Thyroid gland (tissue), 4 donors: ENCODE data around the gene FIBP. TPM values are rescaled to one million over a fixed set of nuclear protein-coding genes. Genes with fewer than 3 reads are reported as not detected.
A peak's percentile ranks its signal among the peaks of the same experiment; 100 is the strongest.

Experiments
- DNase-seq, 2 donors: peaks; one replicate each; pipeline ENCODE4 v3.0.0-alpha.2; 2019
- H3K27ac ChIP-seq, 3 donors: fragments of 200-600 bp; sonication (generic); 1 replicate in 2 of 3; 2 replicates in 1 of 3; pipeline ENCODE4 v1.5.1; 2016 to 2019; ENCODE audit warnings: mild to moderate bottlenecking in 1 of 3, moderate library complexity in 1 of 3
- H3K27me3 ChIP-seq: fragments of 200-600 bp; sonication (generic); one replicate; pipeline ENCODE4 v1.5.1; 2019
- H3K36me3 ChIP-seq, 2 donors: fragments of 200-600 bp; sonication (generic); one replicate each; pipeline ENCODE4 v1.5.1; 2016 to 2019
- H3K4me1 ChIP-seq, 2 donors: fragments of 200-600 bp; sonication (generic); one replicate each; pipeline ENCODE4 v1.5.1; 2017 to 2019
- H3K4me3 ChIP-seq, 3 donors: fragments of 200-600 bp; sonication (generic); replicated peaks in 1 of 3; 1 replicate in 2 of 3; 2 replicates in 1 of 3; pipeline ENCODE4 v1.5.1; 2016; ENCODE audit warnings: mild to moderate bottlenecking in 1 of 3
- H3K9me3 ChIP-seq: fragments of 200-600 bp; sonication (generic); one replicate; pipeline ENCODE4 v1.5.1; 2017
- POLR2A ChIP-seq, 2 donors: fragments of 450-650 bp; IDR thresholded peaks; one replicate each; pipeline ENCODE4 v1.6.1; 2017; ENCODE audit warnings: antibody characterized with exemption in 2 of 2, mild to moderate bottlenecking in 2 of 2, moderate library complexity in 1 of 2
- WGBS, 2 donors: methylation state at CpG; one replicate each; pipeline ENCODE4 v1.1.5; 2017; 5-methylcytosine and 5-hydroxymethylcytosine counted together
- intact Hi-C: fragments of 100-400 bp; cut with DNase I; formaldehyde crosslinking; loops from one replicate; pipeline ENCODE4 v1.15.1; 2023
- total RNA-seq, 4 donors: library from RNA; depleted of rRNA; stranded (reverse); fragments of >200 nt; gene quantifications; one replicate each; pipeline ENCODE4 v1.2.3, GENCODE V29; 2016
- TF ChIP-seq, protein P1 (sequence below), 6 experiments: fragments of 200-600 bp in 3 of 6; fragments of 450-650 bp in 3 of 6; sonication (generic) in 3 of 6; IDR thresholded peaks; one replicate each; pipeline ENCODE4 v1.5.1; 2016 to 2019; ENCODE audit warnings: antibody characterized with exemption in 6 of 6, mild to moderate bottlenecking in 2 of 6, inconsistent platforms in 1 of 6, moderate library complexity in 1 of 6

The FIBP gene
- total RNA-seq, 4 donors from 2014 or later, result 65.9 to 128 (median 109) TPM

DNA sequence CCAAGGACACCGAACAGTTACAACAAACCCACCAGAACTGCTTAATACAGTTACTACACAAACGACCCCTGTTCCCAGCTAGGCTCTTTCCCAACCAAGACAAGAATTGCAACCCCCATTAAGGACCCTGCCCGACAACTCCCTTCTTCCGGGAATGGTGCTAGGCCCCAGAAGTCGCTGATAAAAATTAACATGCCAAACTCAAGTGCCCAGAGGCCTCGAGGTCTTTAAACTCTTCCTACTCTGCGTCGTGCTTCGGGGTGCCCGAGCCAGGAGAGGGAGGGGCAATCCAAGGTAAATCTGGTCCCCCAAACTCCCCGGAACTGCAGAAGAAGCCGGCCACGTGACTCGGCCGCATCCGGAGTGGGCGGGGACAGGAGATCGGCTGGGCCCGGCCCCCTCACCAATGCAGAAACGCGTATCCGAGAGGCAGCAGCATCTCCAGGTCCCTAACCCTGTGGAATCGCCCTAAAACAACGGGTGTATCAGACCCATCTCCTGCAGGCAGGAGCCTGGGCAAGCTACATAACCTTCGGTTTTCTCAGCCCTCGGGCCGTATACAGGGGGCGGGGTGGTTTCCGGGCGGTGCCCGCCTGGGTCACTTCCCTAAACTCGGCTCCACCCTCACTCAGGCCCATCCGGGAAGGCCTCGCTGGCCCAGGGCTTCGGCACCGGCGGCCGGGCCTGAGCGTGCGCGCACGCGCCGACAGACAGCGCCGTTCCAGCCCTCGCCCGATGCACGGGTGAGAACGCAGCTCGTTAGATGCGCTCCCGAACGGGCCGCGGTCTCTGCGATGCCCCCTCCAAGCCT, 31.4 kb downstream of the FIBP start:
- intact Hi-C loops, result no loop called here
- Histone ChIP-seq H3K36me3 (peaks cover 32 to 34% of the 10 kb centered on the region in 2 donors), H3K27me3 (no peaks in the 10 kb centered on the region), H3K4me3 (peak overlapping the region; percentile 88 to 99 (median 98)), H3K4me1 (peaks cover 17 to 34% of the 10 kb centered on the region in 2 donors), H3K27ac (peak overlapping the region; percentile 83 to 99 (median 86)), H3K9me3 (no peaks in the 10 kb centered on the region)
- 3 to 8% methylated on average over 11 to 12 of the region's 57 CpGs for WGBS, 2 donors
- peak; percentile 80 to 85 for DNase-seq
- TF ChIP-seq, protein P1, sequence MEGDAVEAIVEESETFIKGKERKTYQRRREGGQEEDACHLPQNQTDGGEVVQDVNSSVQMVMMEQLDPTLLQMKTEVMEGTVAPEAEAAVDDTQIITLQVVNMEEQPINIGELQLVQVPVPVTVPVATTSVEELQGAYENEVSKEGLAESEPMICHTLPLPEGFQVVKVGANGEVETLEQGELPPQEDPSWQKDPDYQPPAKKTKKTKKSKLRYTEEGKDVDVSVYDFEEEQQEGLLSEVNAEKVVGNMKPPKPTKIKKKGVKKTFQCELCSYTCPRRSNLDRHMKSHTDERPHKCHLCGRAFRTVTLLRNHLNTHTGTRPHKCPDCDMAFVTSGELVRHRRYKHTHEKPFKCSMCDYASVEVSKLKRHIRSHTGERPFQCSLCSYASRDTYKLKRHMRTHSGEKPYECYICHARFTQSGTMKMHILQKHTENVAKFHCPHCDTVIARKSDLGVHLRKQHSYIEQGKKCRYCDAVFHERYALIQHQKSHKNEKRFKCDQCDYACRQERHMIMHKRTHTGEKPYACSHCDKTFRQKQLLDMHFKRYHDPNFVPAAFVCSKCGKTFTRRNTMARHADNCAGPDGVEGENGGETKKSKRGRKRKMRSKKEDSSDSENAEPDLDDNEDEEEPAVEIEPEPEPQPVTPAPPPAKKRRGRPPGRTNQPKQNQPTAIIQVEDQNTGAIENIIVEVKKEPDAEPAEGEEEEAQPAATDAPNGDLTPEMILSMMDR (IDR thresholded peaks at IDR 0.05), result no peak
- TF ChIP-seq POLR2A (IDR thresholded peaks at IDR 0.05), result peak in 1 of 2 donors; percentile 74

DNA sequence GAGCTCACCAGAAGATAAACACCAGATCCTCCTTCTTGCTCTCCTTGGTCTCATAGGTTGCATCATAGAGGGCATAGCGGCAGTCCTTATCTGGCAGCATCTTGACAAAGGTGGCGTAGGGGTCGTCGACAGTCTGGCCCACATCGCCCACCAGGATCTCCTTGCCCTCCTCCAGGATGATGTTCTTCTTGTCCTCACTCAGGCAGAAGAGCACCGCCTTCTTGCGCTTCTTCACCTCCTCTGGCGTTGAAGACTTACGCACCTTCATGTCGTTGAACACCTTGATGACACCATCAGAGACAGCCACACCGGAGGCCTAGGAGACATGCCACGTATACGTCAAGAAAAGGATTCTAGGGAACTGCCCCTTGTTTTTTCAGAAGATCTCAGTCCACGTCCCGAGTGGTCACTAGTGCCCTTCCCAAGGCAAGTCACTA, 32.3 kb downstream of the FIBP start:
- DNase-seq, result no peak
- no peaks in the 10 kb centered on the region for H3K9me3 ChIP-seq
- peak overlapping the region in 1 of 3 donors; percentile 98 for H3K4me3 ChIP-seq
- H3K27me3 ChIP-seq, result no peaks in the 10 kb centered on the region
- H3K36me3 ChIP-seq, result peaks cover 32 to 34% of the 10 kb centered on the region in 2 donors
- intact Hi-C loops, result no loop called here
- no peak overlapping the region for H3K27ac ChIP-seq
- WGBS, 2 donors, result 86 to 94% methylated on average over 15 of the region's 15 CpGs
- no peak for TF ChIP-seq POLR2A (IDR thresholded peaks at IDR 0.05)
- TF ChIP-seq, protein P1 (IDR thresholded peaks at IDR 0.05), result no peak
- H3K4me1 ChIP-seq, result peaks cover 10 to 25% of the 10 kb centered on the region in 2 donors

DNA sequence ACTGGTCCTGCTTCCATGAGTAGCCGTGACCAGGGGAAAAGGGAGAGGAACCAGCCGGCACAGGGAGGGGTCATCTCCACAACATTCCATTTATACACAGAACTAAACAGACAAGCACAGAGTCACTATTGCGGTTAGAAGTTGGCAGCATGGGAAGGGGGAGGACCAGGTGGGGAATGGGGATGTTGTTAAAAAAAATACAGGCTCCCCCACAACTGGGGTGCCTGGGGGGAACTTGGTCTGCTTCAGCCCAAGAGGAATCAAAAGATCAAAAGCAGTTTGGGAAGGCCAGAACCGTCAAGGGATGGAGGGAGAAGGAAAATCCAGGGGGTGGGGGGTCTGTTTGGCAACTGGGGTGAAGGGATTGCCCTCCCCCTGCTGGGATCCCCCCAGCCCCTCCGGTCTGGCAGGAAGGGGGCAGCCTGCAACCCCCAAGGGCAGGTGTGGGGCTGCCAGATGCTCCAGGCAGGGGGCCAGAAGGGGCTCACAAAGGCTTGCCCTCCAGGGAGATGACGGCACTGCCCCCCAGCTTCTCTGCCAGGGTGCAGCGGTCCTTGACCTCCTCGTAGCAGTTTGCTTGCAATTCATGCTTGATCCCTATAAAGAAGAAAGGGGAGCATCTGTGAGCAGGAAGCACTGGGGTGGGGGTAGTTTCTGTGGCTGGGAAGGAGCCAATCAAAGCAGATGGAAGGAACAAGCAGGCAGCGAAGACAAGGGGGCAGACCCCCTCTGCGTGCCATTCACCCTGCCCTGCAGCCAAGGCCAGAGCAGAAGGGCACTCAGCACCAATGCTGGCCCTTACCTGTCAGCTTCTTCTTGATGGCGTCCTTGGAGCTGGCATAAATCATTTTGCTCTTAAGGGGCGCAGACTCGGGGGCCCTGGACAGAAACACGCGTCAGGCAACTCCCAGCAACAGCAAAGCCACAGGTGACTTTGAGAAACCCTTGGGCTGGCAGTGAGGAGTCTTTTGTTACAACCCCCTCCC, 33.1 kb downstream of the FIBP start:
- H3K36me3 ChIP-seq, result peaks cover 32 to 34% of the 10 kb centered on the region in 2 donors
- no peaks in the 10 kb centered on the region for H3K27me3 ChIP-seq
- WGBS, 2 donors, result 83% methylated on average over 15 of the region's 15 CpGs
- TF ChIP-seq POLR2A (IDR thresholded peaks at IDR 0.05), result no peak
- TF ChIP-seq, protein P1 (IDR thresholded peaks at IDR 0.05), result no peak
- no peak overlapping the region for H3K27ac ChIP-seq
- H3K4me3 ChIP-seq, result no peak overlapping the region
- no peaks in the 10 kb centered on the region for H3K9me3 ChIP-seq
- peaks cover 9 to 25% of the 10 kb centered on the region in 2 donors for H3K4me1 ChIP-seq
- intact Hi-C loops, result no loop called here
- no peak for DNase-seq

DNA sequence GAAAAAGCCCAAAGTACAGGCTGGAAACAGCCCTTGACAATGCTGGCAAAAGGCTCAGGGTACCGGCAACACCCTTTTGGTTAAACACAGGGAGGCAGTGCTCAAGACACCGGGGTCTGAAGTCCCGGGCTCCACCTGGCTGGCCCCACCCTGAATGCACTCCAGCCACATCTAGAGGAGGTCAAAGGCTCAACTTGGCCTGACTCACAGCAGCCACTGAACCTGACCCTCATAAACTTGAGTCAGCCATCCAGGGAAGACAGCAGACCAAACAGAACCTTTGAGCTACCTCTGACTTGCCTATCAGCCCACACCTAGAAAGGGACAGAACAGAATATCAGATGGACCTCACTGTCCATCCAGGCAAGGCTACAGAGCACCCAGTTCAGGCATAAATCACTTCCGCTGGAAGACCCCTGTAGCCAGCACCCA, 34.1 kb downstream of the FIBP start:
- H3K9me3 ChIP-seq, result no peaks in the 10 kb centered on the region
- no peak for DNase-seq
- no peak overlapping the region for H3K4me3 ChIP-seq
- H3K27me3 ChIP-seq, result no peaks in the 10 kb centered on the region
- WGBS, 2 donors, result 86 to 96% methylated on average over 2 to 4 of the region's 4 CpGs
- intact Hi-C loops, result no loop called here
- no peak overlapping the region for H3K27ac ChIP-seq
- no peak for TF ChIP-seq POLR2A (IDR thresholded peaks at IDR 0.05)
- TF ChIP-seq, protein P1 (IDR thresholded peaks at IDR 0.05), result no peak
- H3K36me3 ChIP-seq, result peaks cover 32 to 34% of the 10 kb centered on the region in 2 donors
- peaks cover 4 to 18% of the 10 kb centered on the region in 2 donors for H3K4me1 ChIP-seq
